SH-SY5Y (cell line): ENCODE data around the gene SERPINE3.

ENCODE experiments used
- GATA2 ChIP-seq: IDR thresholded peaks from 2 replicates; pipeline ENCODE4 v1.6.1; 2011; ENCODE audit warnings: mild to moderate bottlenecking, low read depth, low read length
- GATA3 ChIP-seq: IDR thresholded peaks from 2 replicates; pipeline ENCODE4 v1.6.1; 2011; ENCODE audit warnings: low read depth, mild to moderate bottlenecking, low read length, moderate library complexity

GRCh38 chr13:51371768-51372399 lies 32.4 kb downstream of the SERPINE3 start:
- TF ChIP-seq GATA2, result no peak
- no peak for TF ChIP-seq GATA3
